Measurements from ENCODE around the gene FDXACB1. TPM values are rescaled to one million over a fixed set of nuclear protein-coding genes. Genes with fewer than 3 reads are reported as not detected.
A peak's percentile ranks its signal among the peaks of the same experiment; 100 is the strongest.

FDXACB1 gene
- total and polyA plus RNA-seq, 9 donors: 1.3 to 2.9 (median 1.8) TPM

- no peak for DNase-seq
- intact Hi-C loops (cut with DNase I): loop anchor here in 2 of 4 donors (5.0 kb wide), 1 partner anchor 34 kb away; the partner anchor contains the start of genes CFAP68 (in 2 of the 2) and FDXACB1 (in 2 of the 2)
- H3K4me1 ChIP-seq (ENCODE audit: insufficient read depth): peaks cover 11% of the 10 kb centered on the region
Measured at GRCh38 chr11:111910676-111911562, 32.0 kb upstream of the FDXACB1 start.

GRCh38 chr11:111909378-111909777 is 30.4 kb upstream of the FDXACB1 start:
- no peak for DNase-seq
- Histone ChIP-seq H3K4me1 (ENCODE audit: insufficient read depth) (peaks cover 11% of the 10 kb centered on the region), H3K27me3 (no peaks in the 10 kb centered on the region), H3K4me3 (no peak overlapping the region), H3K27ac (peak overlapping the region in 1 of 2 donors; percentile 16), H3K36me3 (no peaks in the 10 kb centered on the region), H3K9me3 (no peaks in the 10 kb centered on the region)
- intact Hi-C loops (cut with DNase I): no loop called here
- 37 to 48% (median 39%) methylated on average over 5 of the region's 5 CpGs for WGBS, 3 donors
- TF ChIP-seq POLR2A (IDR thresholded peaks at IDR 0.05) (no peak), EP300 (IDR thresholded peaks at IDR 0.05) (no peak), CTCF (IDR thresholded peaks at IDR 0.05) (no peak)

More at GRCh38 chr11:111910676-111911562, 32.0 kb upstream of the FDXACB1 start:
- no peaks in the 10 kb centered on the region for H3K36me3 ChIP-seq
- TF ChIP-seq POLR2A (IDR thresholded peaks at IDR 0.05) (no peak), CTCF (IDR thresholded peaks at IDR 0.05) (no peak), EP300 (IDR thresholded peaks at IDR 0.05) (no peak)
- peak overlapping the region; percentile 58 for H3K4me3 ChIP-seq
- peak overlapping the region; percentile 90 to 94 for H3K27ac ChIP-seq
- 64 to 78% (median 74%) methylated on average over 9 of the region's 9 CpGs for WGBS, 3 donors
- no peaks in the 10 kb centered on the region for H3K9me3 ChIP-seq
- no peaks in the 10 kb centered on the region for H3K27me3 ChIP-seq

- peaks cover 11% of the 10 kb centered on the region for H3K4me1 ChIP-seq (ENCODE audit: insufficient read depth)
- no peak overlapping the region for H3K4me3 ChIP-seq
- no peaks in the 10 kb centered on the region for H3K36me3 ChIP-seq
- WGBS, 3 donors: 77 to 85% (median 81%) methylated on average over 5 of the region's 5 CpGs
- intact Hi-C loops (cut with DNase I): no loop called here
- H3K27me3 ChIP-seq: no peaks in the 10 kb centered on the region
- H3K27ac ChIP-seq: peak overlapping the region in 1 of 2 donors; percentile 16
- DNase-seq: no peak
- TF ChIP-seq EP300 (IDR thresholded peaks at IDR 0.05) (no peak), POLR2A (IDR thresholded peaks at IDR 0.05) (no peak), CTCF (IDR thresholded peaks at IDR 0.05) (no peak)
- H3K9me3 ChIP-seq: no peaks in the 10 kb centered on the region
Measured at GRCh38 chr11:111908639-111909305, 29.8 kb upstream of the FDXACB1 start.

- no peak overlapping the region for H3K27ac ChIP-seq
- H3K4me3 ChIP-seq: no peak overlapping the region
- peaks cover 3% of the 10 kb centered on the region for H3K4me1 ChIP-seq (ENCODE audit: insufficient read depth)
- no peaks in the 10 kb centered on the region for H3K27me3 ChIP-seq
- H3K36me3 ChIP-seq: no peaks in the 10 kb centered on the region
- TF ChIP-seq EP300 (IDR thresholded peaks at IDR 0.05) (no peak), CTCF (IDR thresholded peaks at IDR 0.05) (no peak), POLR2A (IDR thresholded peaks at IDR 0.05) (no peak)
- 73 to 78% (median 78%) methylated on average over 1 of the region's 1 CpG for WGBS, 3 donors
- intact Hi-C loops (cut with DNase I): no loop called here
- H3K9me3 ChIP-seq: no peaks in the 10 kb centered on the region
- no peak for DNase-seq
Measured at GRCh38 chr11:111906680-111907079, 27.7 kb upstream of the FDXACB1 start.
